Activated naive CD4-positive, alpha-beta T cell treated with anti-CD3 and anti-CD28 coated beads, Interleukin-2, amount 10 ng/mL, durations not matched to agents 5 hours and 36 hours (primary cell): ENCODE data around the gene TULP3. TPM values are rescaled to one million over a fixed set of nuclear protein-coding genes. Genes with fewer than 3 reads are reported as not detected.

Experiments
- total RNA-seq, 2 experiments: library from RNA; stranded (reverse); gene quantifications; one replicate each; pipeline ENCODE4 v1.2.3, GENCODE V29; 2021

The TULP3 gene, protein sequence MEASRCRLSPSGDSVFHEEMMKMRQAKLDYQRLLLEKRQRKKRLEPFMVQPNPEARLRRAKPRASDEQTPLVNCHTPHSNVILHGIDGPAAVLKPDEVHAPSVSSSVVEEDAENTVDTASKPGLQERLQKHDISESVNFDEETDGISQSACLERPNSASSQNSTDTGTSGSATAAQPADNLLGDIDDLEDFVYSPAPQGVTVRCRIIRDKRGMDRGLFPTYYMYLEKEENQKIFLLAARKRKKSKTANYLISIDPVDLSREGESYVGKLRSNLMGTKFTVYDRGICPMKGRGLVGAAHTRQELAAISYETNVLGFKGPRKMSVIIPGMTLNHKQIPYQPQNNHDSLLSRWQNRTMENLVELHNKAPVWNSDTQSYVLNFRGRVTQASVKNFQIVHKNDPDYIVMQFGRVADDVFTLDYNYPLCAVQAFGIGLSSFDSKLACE
- total RNA-seq: 1 to 10 TPM; 8.4 to 9.3 TPM

GRCh38 chr12:2890388-2891239 lies at the start of gene TULP3:
Gene TULP3, plus strand, starts transcription at chr12:2890891. Its CDS starts 57 bp downstream, at chr12:2890948.

DNA sequence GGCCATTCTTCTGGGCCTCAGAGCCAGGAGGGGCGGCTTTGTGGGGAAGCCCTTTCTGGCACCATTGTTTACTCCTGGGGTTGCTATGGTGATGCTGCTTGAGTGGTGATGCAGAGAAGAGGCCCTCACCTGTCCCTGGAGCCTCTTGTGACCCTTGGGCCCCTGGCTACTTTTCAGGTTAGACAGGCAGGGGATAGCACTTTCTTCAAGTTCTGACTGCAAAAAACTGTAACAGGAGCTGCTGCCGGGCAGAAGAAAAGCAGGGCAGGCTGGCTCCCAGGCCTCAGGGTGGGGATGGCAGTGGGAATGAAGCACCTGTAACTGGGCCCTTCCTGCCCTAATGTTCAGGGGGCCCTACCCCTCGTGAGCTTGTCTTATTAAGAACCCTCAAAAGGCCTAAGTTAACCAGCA lies 33.7 kb upstream of the TULP3 start, which contains the start of gene TEX52:
Gene TEX52, minus strand, starts transcription at position 19 of the 411 bp plus-strand sequence. Its CDS starts 13 bp downstream, at position 6.

GRCh38 chr12:2877047-2877952 lies 13.4 kb upstream of the TULP3 start, which contains the start of the genes FOXM1 and RHNO1:
Gene FOXM1, minus strand, starts transcription at chr12:2877174. Its CDS starts 2,696 bp downstream, at chr12:2874478.
Gene RHNO1, plus strand, starts transcription at chr12:2877223. Its CDS starts 8,144 bp downstream, at chr12:2885367.

GRCh38 chr12:2959192-2959504 lies 68.5 kb downstream of the TULP3 start, which contains the start of gene TEAD4:
Gene TEAD4, plus strand, starts transcription at chr12:2959397.

Other genes with a start within 250 kb of the TULP3 start
- gene FKBP4, start 95.9 kb upstream of the TULP3 start, total RNA-seq: 10 to 100 TPM; 56.1 to 56.6 TPM
- 10 to 100 TPM; 48.9 to 54.6 TPM for gene ITFG2, start 78.2 kb upstream of the TULP3 start, total RNA-seq
- not detected for gene NRIP2, start 55.9 kb upstream of the TULP3 start, total RNA-seq
- gene TEX52, start 33.9 kb upstream of the TULP3 start, total RNA-seq: not detected
- 10 to 100 TPM; 79.7 to 81.1 TPM for gene FOXM1, start 13.7 kb upstream of the TULP3 start, total RNA-seq
- gene RHNO1, start 13.7 kb upstream of the TULP3 start, total RNA-seq: 10 to 100 TPM; 66.0 to 66.4 TPM
- gene TEAD4, start 68.5 kb downstream of the TULP3 start, total RNA-seq: 1 to 10 TPM; 1.2 TPM
- under 1 TPM; 0.07 to 0.15 TPM for gene TSPAN9, start 186.5 kb downstream of the TULP3 start, total RNA-seq